SU-DHL-6 (cell line): ENCODE data around the gene PACSIN3.

Source experiments
- H2AFZ ChIP-seq: fragments of 200-600 bp; sonication (generic); 2 replicates; pipeline ENCODE4 v1.6.1; 2014; ENCODE audit warnings: low read depth, mild to moderate bottlenecking, moderate library complexity, mixed read lengths, antibody characterized with exemption, low read length; ENCODE audit not compliant: severe bottlenecking
- H3F3A ChIP-seq: fragments of 200-600 bp; shearing (Covaris generic); 2 replicates; pipeline ENCODE4 v1.6.0; 2016; ENCODE audit warnings: antibody characterized with exemption, mild to moderate bottlenecking; ENCODE audit not compliant: insufficient read depth
- H3K27ac ChIP-seq: fragments of 200-600 bp; sonication (generic); 2 replicates; pipeline ENCODE4 v1.5.1; 2016; ENCODE audit warnings: low read depth, mild to moderate bottlenecking, low read length, moderate library complexity, mixed read lengths
- H3K27me3 ChIP-seq: fragments of 200-600 bp; sonication (generic), shearing (Covaris generic); 2 replicates; pipeline ENCODE4 v1.6.0; 2014; ENCODE audit warnings: mild to moderate bottlenecking, low read length
- H3K36me3 ChIP-seq: fragments of 200-600 bp; sonication (generic); 2 replicates; pipeline ENCODE4 v1.6.1; 2014; ENCODE audit warnings: mild to moderate bottlenecking, low read length, mixed read lengths
- H3K4me2 ChIP-seq: fragments of 300-600, 200-600 bp; shearing (Covaris generic), sonication (generic); 2 replicates; pipeline ENCODE4 v1.6.0; 2014; ENCODE audit warnings: low read length, low read depth, mild to moderate bottlenecking; ENCODE audit not compliant: poor library complexity, severe bottlenecking
- H3K4me3 ChIP-seq: fragments of 200-600 bp; sonication (generic); 2 replicates; pipeline ENCODE4 v1.5.1; 2014; ENCODE audit warnings: antibody characterized with exemption, low read length, mild to moderate bottlenecking, mixed read lengths; ENCODE audit not compliant: insufficient read depth, poor library complexity, severe bottlenecking
- H3K79me2 ChIP-seq: fragments of 200-600 bp; sonication (generic); 2 replicates; pipeline ENCODE4 v1.6.1; 2014; ENCODE audit warnings: mild to moderate bottlenecking, low read length, moderate library complexity; ENCODE audit not compliant: insufficient read depth
- H3K9ac ChIP-seq: fragments of 200-600 bp; sonication (generic); 2 replicates; pipeline ENCODE4 v1.7.0; 2014; ENCODE audit warnings: mild to moderate bottlenecking, low read length
- H3K9me2 ChIP-seq: fragments of 200-600 bp; sonication (generic); replicated peaks from 2 replicates; pipeline ENCODE4 v1.6.1; 2014; ENCODE audit warnings: low read length; ENCODE audit not compliant: insufficient read depth
- H3K9me3 ChIP-seq: fragments of 200-600 bp; sonication (generic); 2 replicates; pipeline ENCODE4 v1.6.1; 2014; ENCODE audit warnings: low read length, mixed read lengths; ENCODE audit not compliant: insufficient read depth
- H4K20me1 ChIP-seq: fragments of 200-600 bp; sonication (generic); 2 replicates; pipeline ENCODE4 v1.6.1; 2014; ENCODE audit warnings: low read depth, mild to moderate bottlenecking, antibody characterized with exemption, low read length, moderate library complexity, mixed read lengths
- EZH2phosphoT487 ChIP-seq: fragments of 200-600 bp; sonication (generic), shearing (Covaris generic); conservative IDR thresholded peaks from 2 replicates; pipeline ENCODE4 v1.6.1; 2018; ENCODE audit warnings: mild to moderate bottlenecking, antibody characterized with exemption, low read length, moderate library complexity, mixed read lengths
- TF ChIP-seq, protein P1 (sequence below): fragments of 200-600 bp; sonication (generic); IDR thresholded peaks from one replicate; pipeline ENCODE4 v1.5.1; 2017; ENCODE audit warnings: antibody characterized with exemption, mild to moderate bottlenecking, low read length, moderate library complexity; ENCODE audit not compliant: insufficient read depth, poor library complexity, severe bottlenecking

The PACSIN3 gene

DNA sequence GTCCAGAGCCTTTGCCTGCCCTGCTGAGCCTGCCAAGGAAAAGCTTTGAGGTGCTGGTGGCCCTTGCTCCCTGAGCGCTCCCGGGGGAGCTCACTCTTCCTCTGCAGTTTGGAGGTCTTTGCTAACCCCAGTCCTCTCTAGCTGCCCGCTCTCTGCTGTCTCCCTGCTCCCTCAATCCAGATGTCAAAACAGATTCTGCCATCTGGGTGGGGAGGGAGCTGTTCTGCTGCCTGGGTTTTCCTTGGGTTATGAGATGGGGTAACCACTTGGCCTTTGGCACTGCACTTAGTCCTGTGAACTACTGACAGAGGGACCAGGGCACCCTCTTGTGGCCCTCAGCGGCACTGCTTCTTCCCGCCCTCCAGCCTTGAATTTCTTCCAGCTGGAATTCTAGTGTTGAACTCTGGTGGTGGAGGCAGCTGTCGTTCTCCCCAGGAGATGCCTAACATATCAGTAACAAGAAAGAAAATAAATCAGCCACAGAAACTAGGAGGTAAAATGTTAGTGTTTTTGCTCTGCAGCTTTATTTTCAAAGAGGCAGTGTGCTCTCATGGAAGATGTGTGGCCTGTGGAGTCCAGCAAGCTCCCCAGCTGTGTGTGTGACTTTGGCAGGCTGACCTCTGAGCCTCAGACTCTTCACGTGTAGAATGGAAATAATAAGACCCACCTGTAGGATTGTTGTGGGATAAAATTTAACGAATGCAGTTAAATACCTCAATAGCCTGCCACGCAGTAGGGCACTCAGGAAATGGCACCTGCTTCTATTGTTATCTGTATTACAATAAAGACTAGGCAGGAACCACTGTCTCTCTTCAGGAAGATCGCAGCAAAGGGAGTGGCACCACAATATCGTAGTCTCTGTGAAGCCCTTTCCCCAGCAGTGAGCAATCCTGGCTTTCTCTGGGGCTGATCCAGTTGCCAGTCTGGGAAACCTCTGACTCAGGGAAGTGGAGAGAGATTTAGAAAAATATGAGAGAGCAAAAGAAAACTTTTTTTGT lies 33.0 kb downstream of the PACSIN3 start:
- no peak overlapping the region for H3K4me2 ChIP-seq
- no peaks in the 10 kb centered on the region for H4K20me1 ChIP-seq
- no peaks in the 10 kb centered on the region for H3K36me3 ChIP-seq
- H3K27ac ChIP-seq = no peak overlapping the region
- no peak overlapping the region for H3K9ac ChIP-seq
- TF ChIP-seq EZH2phosphoT487 = no peak
- TF ChIP-seq, protein P1, sequence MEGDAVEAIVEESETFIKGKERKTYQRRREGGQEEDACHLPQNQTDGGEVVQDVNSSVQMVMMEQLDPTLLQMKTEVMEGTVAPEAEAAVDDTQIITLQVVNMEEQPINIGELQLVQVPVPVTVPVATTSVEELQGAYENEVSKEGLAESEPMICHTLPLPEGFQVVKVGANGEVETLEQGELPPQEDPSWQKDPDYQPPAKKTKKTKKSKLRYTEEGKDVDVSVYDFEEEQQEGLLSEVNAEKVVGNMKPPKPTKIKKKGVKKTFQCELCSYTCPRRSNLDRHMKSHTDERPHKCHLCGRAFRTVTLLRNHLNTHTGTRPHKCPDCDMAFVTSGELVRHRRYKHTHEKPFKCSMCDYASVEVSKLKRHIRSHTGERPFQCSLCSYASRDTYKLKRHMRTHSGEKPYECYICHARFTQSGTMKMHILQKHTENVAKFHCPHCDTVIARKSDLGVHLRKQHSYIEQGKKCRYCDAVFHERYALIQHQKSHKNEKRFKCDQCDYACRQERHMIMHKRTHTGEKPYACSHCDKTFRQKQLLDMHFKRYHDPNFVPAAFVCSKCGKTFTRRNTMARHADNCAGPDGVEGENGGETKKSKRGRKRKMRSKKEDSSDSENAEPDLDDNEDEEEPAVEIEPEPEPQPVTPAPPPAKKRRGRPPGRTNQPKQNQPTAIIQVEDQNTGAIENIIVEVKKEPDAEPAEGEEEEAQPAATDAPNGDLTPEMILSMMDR = peak; percentile 96
- no peaks in the 10 kb centered on the region for H3K79me2 ChIP-seq
- H3K27me3 ChIP-seq = no peaks in the 10 kb centered on the region
- H3K9me3 ChIP-seq = no peaks in the 10 kb centered on the region
- H3K4me3 ChIP-seq = no peak overlapping the region
- no peaks in the 10 kb centered on the region for H3F3A ChIP-seq
- H3K9me2 ChIP-seq = no peaks in the 10 kb centered on the region
- no peak overlapping the region for H2AFZ ChIP-seq

DNA sequence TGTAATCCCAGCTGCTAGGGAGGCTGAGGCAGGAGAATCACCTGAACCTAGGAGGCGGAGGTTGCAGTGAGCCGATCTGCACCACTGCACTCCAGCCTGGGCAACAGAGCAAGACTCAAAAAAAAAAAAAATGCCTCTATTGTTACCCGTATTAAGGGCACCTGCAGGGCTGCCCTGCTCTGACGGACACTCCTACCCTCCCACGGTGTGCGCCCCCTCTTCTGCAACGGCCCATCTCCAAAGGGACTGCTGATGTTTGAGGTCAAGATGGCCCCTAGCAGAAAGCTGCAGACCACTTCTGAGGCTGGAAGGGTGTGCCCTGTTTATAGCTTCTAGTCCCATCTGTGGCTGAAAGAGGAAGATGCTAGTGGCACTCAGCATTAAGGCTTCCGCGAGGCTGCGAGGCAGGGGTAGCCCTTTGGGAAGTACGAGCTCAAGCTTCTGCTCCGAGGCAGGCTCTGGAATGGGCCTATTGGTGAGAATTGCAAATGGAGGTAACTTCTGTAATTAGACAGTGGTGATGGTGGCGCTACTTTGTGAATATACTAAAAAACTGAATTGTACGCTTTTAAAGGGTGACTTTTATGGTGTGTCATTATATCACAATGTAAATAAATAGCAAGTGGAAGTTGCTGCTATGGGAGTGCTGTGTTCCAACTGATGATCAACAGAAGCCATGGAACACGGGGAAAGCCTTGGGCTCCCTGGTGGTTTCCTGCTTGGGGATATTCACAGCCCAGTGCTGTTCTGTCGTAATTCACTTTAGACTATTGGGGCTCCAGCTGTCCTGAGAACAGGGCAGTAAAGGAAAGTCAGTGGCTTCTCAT lies 33.9 kb downstream of the PACSIN3 start:
- no peak overlapping the region for H3K27ac ChIP-seq

DNA sequence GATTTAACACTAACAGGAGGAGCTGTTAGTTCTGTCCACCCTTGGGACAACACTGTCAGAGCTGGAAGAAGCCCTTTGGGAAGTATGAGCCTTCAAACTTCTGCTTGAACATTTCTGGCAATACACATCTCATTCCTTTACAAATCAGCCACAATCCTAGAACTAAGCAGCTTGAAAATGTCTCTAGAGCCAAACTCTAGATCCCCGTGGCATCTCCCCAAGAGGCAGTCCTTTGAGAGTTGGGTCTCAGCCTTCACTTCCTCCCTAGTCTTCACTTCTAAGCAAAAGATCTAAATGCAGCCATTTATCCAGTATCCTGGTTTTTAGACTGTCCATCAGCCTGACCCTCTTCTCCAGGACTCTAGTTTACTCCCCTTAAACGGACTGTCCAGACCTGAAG lies 36.5 kb downstream of the PACSIN3 start:
- H3K27ac ChIP-seq = no peak overlapping the region
- H3K9me2 ChIP-seq = no peaks in the 10 kb centered on the region
- H3F3A ChIP-seq = no peaks in the 10 kb centered on the region
- H2AFZ ChIP-seq = no peak overlapping the region
- no peak overlapping the region for H3K4me3 ChIP-seq
- H3K9ac ChIP-seq = no peak overlapping the region
- H3K27me3 ChIP-seq = no peaks in the 10 kb centered on the region
- H3K4me2 ChIP-seq = no peak overlapping the region
- H3K9me3 ChIP-seq = no peaks in the 10 kb centered on the region
- TF ChIP-seq EZH2phosphoT487 = no peak
- TF ChIP-seq, protein P1 = no peak
- H4K20me1 ChIP-seq = no peaks in the 10 kb centered on the region
- H3K79me2 ChIP-seq = no peaks in the 10 kb centered on the region
- H3K36me3 ChIP-seq = no peaks in the 10 kb centered on the region

More for the DNA sequence above, 33.9 kb downstream of the PACSIN3 start:
- Histone ChIP-seq H3K9me2 (no peaks in the 10 kb centered on the region), H3K27me3 (no peaks in the 10 kb centered on the region), H4K20me1 (no peaks in the 10 kb centered on the region), H3K79me2 (no peaks in the 10 kb centered on the region), H3F3A (no peaks in the 10 kb centered on the region), H2AFZ (no peak overlapping the region), H3K9ac (no peak overlapping the region), H3K36me3 (no peaks in the 10 kb centered on the region), H3K4me3 (no peak overlapping the region), H3K9me3 (no peaks in the 10 kb centered on the region), H3K4me2 (no peak overlapping the region)
- no peak for TF ChIP-seq EZH2phosphoT487
- TF ChIP-seq, protein P1 = no peak
